Type B pancreatic cell (in vitro differentiated cells): Measurements from ENCODE around the gene BNIP5. TPM values are rescaled to one million over a fixed set of nuclear protein-coding genes. Genes with fewer than 3 reads are reported as not detected.
A peak's percentile ranks its signal among the peaks of the same experiment; 100 is the strongest.

ENCODE experiments used
- DNase-seq: peaks from one replicate; pipeline ENCODE4 v3.0.0; 2021; ENCODE audit warnings: mixed read lengths; ENCODE audit not compliant: unreplicated experiment; ENCODE audit errors: extremely low spot score
- H3K27ac Mint-ChIP-seq: 2 replicates; pipeline ENCODE4 v1.8.0; 2021; ENCODE audit warnings: mild to moderate bottlenecking, mixed read lengths
- H3K27me3 Mint-ChIP-seq: 2 replicates; pipeline ENCODE4 v1.8.0; 2021; ENCODE audit warnings: mixed read lengths
- H3K36me3 Mint-ChIP-seq: 2 replicates; pipeline ENCODE4 v1.8.0; 2021; ENCODE audit warnings: mixed read lengths
- H3K4me1 Mint-ChIP-seq: one replicate; pipeline ENCODE4 v1.8.0; 2021; ENCODE audit warnings: mixed read lengths; ENCODE audit not compliant: unreplicated experiment
- H3K4me3 Mint-ChIP-seq: 2 replicates; pipeline ENCODE4 v1.8.0; 2021; ENCODE audit warnings: mild to moderate bottlenecking, mixed read lengths
- H3K9me3 Mint-ChIP-seq: 2 replicates; pipeline ENCODE4 v1.8.0; 2021; ENCODE audit warnings: mixed read lengths
- CTCF ChIP-seq: fragments of 200-600 bp; sonication (generic); conservative IDR thresholded peaks from 2 replicates; pipeline ENCODE4 v1.5.0; 2021; ENCODE audit warnings: antibody characterized with exemption, mild to moderate bottlenecking
- total RNA-seq: library from RNA; stranded (reverse); gene quantifications from 2 replicates; pipeline ENCODE4 v1.2.1, GENCODE V29; 2021; ENCODE audit warnings: low replicate concordance

The BNIP5 gene
- total RNA-seq, 1 donor from 2014 or later: 1.4 TPM

- Mint-ChIP-seq H3K27ac (no peak overlapping the region), H3K36me3 (no peaks in the 10 kb centered on the region), H3K4me3 (no peak overlapping the region), H3K27me3 (peaks cover 3% of the 10 kb centered on the region), H3K9me3 (no peaks in the 10 kb centered on the region), H3K4me1 (peaks cover 14% of the 10 kb centered on the region)
- TF ChIP-seq CTCF: no peak
- DNase-seq: no peak
Measured at GRCh38 chr6:36305885-36306284, 30.8 kb downstream of the BNIP5 start.

GRCh38 chr6:36302227-36302976 lies 34.3 kb downstream of the BNIP5 start:
- Mint-ChIP-seq H3K27ac (no peak overlapping the region), H3K4me1 (peaks cover 14% of the 10 kb centered on the region), H3K27me3 (peaks cover 3% of the 10 kb centered on the region), H3K4me3 (no peak overlapping the region), H3K36me3 (no peaks in the 10 kb centered on the region), H3K9me3 (no peaks in the 10 kb centered on the region)
- peak; percentile 97 for TF ChIP-seq CTCF
- peak; percentile 86 for DNase-seq

DNA sequence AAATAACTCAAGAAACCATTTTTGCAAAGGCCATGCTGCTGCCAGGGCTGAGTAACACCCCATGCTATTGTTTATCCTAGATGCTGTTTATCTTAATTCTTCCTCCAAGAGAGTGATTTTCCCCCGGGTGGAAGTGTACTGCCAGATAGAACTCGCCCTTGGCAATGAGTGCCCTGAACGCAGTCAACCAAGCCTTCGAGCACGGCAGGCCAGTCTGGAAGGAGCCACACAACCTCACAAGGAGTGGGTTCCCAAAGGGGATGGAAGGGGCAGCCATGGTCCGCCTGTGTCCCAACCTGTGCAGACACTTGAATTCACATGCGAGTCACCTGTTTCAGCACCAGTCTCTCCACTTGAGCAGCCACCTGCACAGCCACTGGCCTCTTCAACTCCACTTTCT lies 34.9 kb downstream of the BNIP5 start:
- H3K9me3 Mint-ChIP-seq: no peaks in the 10 kb centered on the region
- H3K27ac Mint-ChIP-seq: no peak overlapping the region
- no peak overlapping the region for H3K4me3 Mint-ChIP-seq
- H3K27me3 Mint-ChIP-seq: peaks cover 3% of the 10 kb centered on the region
- H3K36me3 Mint-ChIP-seq: no peaks in the 10 kb centered on the region
- H3K4me1 Mint-ChIP-seq: peaks cover 14% of the 10 kb centered on the region
- DNase-seq: no peak
- no peak for TF ChIP-seq CTCF

DNA sequence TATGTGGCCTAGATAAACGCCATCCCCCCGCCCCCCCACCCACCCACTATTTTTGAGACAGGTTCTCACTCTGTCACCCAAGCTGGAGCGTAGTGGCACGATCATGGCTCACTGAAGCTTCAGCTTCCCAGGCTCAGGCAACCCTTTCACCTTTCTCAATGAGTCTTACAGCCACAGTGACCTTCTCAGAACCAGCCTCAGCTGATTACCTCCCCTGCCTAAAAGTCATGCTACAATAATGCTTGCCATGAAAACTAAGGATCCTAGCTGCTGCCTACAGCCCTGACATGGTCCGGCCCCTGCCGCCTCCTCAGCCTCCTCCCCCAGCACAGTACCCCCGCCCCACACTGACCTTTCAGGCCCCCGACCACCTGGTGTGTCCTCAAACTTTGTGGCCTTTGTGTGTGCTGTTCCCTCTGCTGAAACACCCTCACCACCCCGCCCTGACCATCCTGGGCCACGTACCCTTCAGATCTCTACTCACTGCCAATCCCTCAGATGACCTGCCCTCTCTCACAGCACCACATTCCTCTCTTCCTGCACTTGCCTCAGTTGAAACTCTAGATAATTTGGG lies 35.5 kb downstream of the BNIP5 start:
- H3K27ac Mint-ChIP-seq: no peak overlapping the region
- peaks cover 3% of the 10 kb centered on the region for H3K27me3 Mint-ChIP-seq
- no peak overlapping the region for H3K4me3 Mint-ChIP-seq
- peaks cover 8% of the 10 kb centered on the region for H3K4me1 Mint-ChIP-seq
- DNase-seq: no peak
- TF ChIP-seq CTCF: no peak
- no peaks in the 10 kb centered on the region for H3K36me3 Mint-ChIP-seq
- no peaks in the 10 kb centered on the region for H3K9me3 Mint-ChIP-seq

- H3K27me3 Mint-ChIP-seq: peaks cover 3% of the 10 kb centered on the region
Measured at GRCh38 chr6:36298027-36298426, 38.7 kb downstream of the BNIP5 start.

More at GRCh38 chr6:36298027-36298426, 38.7 kb downstream of the BNIP5 start:
- no peak for DNase-seq
- Mint-ChIP-seq H3K27ac (no peak overlapping the region), H3K9me3 (no peaks in the 10 kb centered on the region), H3K36me3 (no peaks in the 10 kb centered on the region), H3K4me3 (no peak overlapping the region), H3K4me1 (peaks cover 7% of the 10 kb centered on the region)
- no peak for TF ChIP-seq CTCF
